Measurements from ENCODE around the gene CALML5. TPM values are rescaled to one million over a fixed set of nuclear protein-coding genes. Genes with fewer than 3 reads are reported as not detected.

CALML5 gene
- total RNA-seq, 1 experiment from 2014 or later = not detected

GRCh38 chr10:5500910-5501309, 1.5 kb upstream of the CALML5 start:
- DNase-seq (ENCODE audit: low read depth) = no peak

GRCh38 chr10:5500162-5500670, 846 bp upstream of the CALML5 start:
- DNase-seq (ENCODE audit: low read depth) = no peak

DNA sequence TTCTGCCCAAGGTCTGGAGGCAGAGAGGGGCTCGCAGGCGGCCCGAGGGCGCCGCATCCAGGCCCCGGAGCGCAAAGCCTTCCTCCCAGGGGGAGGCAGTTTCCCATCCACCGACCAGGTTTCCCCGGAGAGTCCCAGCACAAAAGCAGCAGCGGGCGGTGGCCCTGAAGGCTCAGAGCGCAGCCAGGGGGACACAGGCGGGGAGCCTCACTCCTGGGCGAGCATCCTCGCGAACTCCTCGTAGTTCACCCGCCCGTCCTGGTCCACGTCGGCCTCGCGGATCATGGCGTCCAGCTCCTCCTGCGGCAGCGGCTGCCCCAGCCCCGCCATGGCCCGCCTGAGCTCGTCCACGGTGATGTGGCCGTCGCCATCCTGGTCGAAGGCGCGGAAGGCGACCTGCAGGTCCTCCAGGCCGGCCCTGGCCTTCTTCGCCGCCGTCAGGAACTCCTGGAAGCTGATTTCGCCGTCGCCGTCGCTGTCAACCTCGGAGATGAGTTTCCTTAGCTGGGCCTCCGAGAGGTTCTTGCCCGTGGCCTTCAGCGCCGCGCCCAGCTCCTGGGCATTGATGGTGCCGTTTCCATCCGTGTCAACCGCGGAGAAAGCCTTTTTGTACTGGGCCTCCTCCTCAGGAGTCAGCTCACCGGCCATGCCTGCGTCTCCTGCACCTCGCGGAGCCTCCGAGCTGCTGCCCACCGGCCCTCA, 428 bp downstream of the CALML5 start:
- no peak for DNase-seq (ENCODE audit: low read depth)

GRCh38 chr10:5497948-5498730, 1.2 kb downstream of the CALML5 start:
- DNase-seq (ENCODE audit: low read depth) = no peak

- DNase-seq (ENCODE audit: low read depth) = no peak
Observed at GRCh38 chr10:5497289-5497688, 2.1 kb downstream of the CALML5 start.

- DNase-seq (ENCODE audit: low read depth) = no peak
Observed at GRCh38 chr10:5496261-5497250, 2.8 kb downstream of the CALML5 start.

DNA sequence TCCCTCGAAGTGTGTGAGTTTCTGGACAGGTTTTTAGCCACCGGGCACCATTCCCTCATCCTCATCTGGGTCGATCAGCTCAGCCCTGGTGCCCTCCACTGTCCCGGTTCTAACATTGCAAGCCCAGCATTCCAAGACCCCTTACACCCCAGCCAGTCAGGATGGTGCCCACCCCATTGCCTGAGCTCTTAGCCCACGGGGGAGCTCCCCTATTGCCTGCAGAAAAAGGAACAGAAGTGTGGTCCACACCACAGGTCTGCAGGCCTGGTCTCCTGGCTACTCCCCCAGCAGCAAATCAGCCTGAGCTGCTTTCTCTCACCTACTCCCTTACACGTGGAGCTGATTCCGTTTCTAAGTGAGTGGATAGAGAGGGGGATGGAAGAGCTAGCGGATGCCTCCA, 4.8 kb downstream of the CALML5 start:
- DNase-seq (ENCODE audit: low read depth) = no peak

DNA sequence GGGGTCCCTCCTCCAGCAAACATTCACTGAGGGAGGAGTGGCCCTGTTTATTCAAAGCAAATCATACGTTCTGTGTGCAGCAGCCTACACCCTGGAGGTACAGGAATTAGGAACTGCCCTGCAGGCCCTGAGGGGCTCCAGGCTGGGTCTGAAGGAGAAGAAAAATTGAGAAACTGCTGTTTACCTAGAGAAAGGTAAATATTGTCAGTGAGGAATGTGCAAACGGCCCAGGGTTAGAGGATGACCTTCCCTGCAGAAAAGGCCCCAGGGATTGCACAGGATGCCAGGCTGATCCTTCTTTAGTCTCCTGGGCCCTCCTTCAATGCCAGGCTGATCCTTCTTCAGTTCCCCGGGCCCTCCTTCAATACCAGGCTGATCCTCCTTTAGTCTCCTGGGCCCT, 5.7 kb downstream of the CALML5 start:
- DNase-seq (ENCODE audit: low read depth) = no peak

GRCh38 chr10:5492929-5493576, 6.3 kb downstream of the CALML5 start:
- no peak for DNase-seq (ENCODE audit: low read depth)

DNA sequence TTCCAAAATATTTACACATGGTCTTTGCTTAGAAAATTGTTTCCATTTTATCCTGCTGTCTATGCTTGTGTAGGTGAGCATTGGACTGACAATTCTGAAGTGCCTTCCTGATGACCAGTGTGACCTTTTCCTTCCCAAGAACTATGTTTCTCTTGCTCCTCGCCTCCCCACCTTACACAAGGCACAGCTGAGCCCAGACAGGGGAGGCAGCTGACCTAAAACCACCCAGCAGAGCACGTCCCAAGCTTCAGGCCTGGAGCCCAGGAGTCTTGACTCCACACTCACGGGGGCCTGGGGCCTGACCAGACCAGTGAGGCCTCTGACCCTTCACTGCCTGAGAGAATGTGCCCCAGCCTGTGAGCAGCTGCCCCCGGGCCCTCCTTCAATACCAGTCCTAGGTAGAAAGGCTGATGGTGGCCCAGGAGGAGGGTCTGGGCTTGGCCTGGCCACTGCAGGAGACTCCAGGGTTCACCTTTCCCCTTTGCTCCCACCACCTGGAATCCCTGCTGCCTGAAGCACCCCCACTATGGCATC, 7.0 kb downstream of the CALML5 start:
- no peak for DNase-seq (ENCODE audit: low read depth)

- DNase-seq (ENCODE audit: low read depth) = no peak
Observed at GRCh38 chr10:5491477-5491876, 7.9 kb downstream of the CALML5 start.

- DNase-seq (ENCODE audit: low read depth) = no peak
Observed at GRCh38 chr10:5490698-5491464, 8.5 kb downstream of the CALML5 start.

GRCh38 chr10:5490032-5490431, 9.3 kb downstream of the CALML5 start:
- no peak for DNase-seq (ENCODE audit: low read depth)

- DNase-seq (ENCODE audit: low read depth) = no peak
Observed at GRCh38 chr10:5488272-5489161, 10.9 kb downstream of the CALML5 start.

- DNase-seq (ENCODE audit: low read depth) = no peak
Observed at GRCh38 chr10:5486853-5487235, 12.5 kb downstream of the CALML5 start.

GRCh38 chr10:5485948-5486852, 13.2 kb downstream of the CALML5 start:
- DNase-seq (ENCODE audit: low read depth) = no peak

- no peak for DNase-seq (ENCODE audit: low read depth)
Observed at GRCh38 chr10:5485290-5485689, 14.1 kb downstream of the CALML5 start.

GRCh38 chr10:5484205-5484604, 15.2 kb downstream of the CALML5 start:
- DNase-seq (ENCODE audit: low read depth) = peak; percentile 8

All from M059J (cell line).